ENCODE measurements around the gene CCL1.

Gene CCL1

GRCh38 chr17:34363183-34363661, at the start of gene CCL1:
TSS of gene CCL1 (minus strand) at chr17:34363233. CDS start at chr17:34363161, 72 bp downstream.
- no peak for DNase-seq

- DNase-seq: no peak
These were observed 49.5 kb upstream of the CCL1 start for GRCh38 chr17:34412534-34412933.

GRCh38 chr17:34411646-34412421, 48.8 kb upstream of the CCL1 start:
- DNase-seq: no peak

- DNase-seq: no peak
These were observed 46.3 kb upstream of the CCL1 start for GRCh38 chr17:34409352-34409751.

GRCh38 chr17:34408439-34408838, 45.4 kb upstream of the CCL1 start:
- DNase-seq: no peak

- DNase-seq: no peak
These were observed 43.2 kb upstream of the CCL1 start for GRCh38 chr17:34406226-34406625.

GRCh38 chr17:34403006-34403405, 40.0 kb upstream of the CCL1 start:
- DNase-seq: no peak

- no peak for DNase-seq
These were observed 38.1 kb upstream of the CCL1 start for GRCh38 chr17:34401165-34401564.

GRCh38 chr17:34400301-34400931, 37.4 kb upstream of the CCL1 start:
- DNase-seq: peak; percentile 20

GRCh38 chr17:34399725-34400124, 36.7 kb upstream of the CCL1 start:
- DNase-seq: no peak

- peak; percentile 48 for DNase-seq
These were observed 36.0 kb upstream of the CCL1 start for GRCh38 chr17:34398990-34399389.

GRCh38 chr17:34397265-34397664, 34.2 kb upstream of the CCL1 start:
- no peak for DNase-seq

GRCh38 chr17:34393401-34393800, 30.4 kb upstream of the CCL1 start:
- DNase-seq: no peak

GRCh38 chr17:34391241-34391640, 28.2 kb upstream of the CCL1 start:
- DNase-seq: no peak

GRCh38 chr17:34390649-34391048, 27.6 kb upstream of the CCL1 start:
- no peak for DNase-seq

GRCh38 chr17:34389126-34389750, 26.2 kb upstream of the CCL1 start:
- peak; percentile 69 for DNase-seq

- DNase-seq: no peak
These were observed 24.5 kb upstream of the CCL1 start for GRCh38 chr17:34387566-34387965.

- peak; percentile 54 for DNase-seq
These were observed 23.9 kb upstream of the CCL1 start for GRCh38 chr17:34386697-34387550.

- DNase-seq: no peak
These were observed 23.3 kb upstream of the CCL1 start for GRCh38 chr17:34386343-34386696.

- DNase-seq: peak; percentile 25
These were observed 22.0 kb upstream of the CCL1 start for GRCh38 chr17:34384822-34385605.

- DNase-seq: no peak
These were observed 21.2 kb upstream of the CCL1 start for GRCh38 chr17:34384271-34384670.

- no peak for DNase-seq
These were observed 20.2 kb upstream of the CCL1 start for GRCh38 chr17:34383216-34383615.

Data from activated CD4-positive, alpha-beta T cell treated with anti-CD3 and anti-CD28 coated beads, Interleukin-10, Interleukin-2, amounts not matched to agents 100 ng/mL and 50 ng/mL, durations not matched to agents 16 hours and 8 hours (primary cell).